NK-92 (cell line): ENCODE data around the gene XPNPEP3.
A peak's percentile ranks its signal among the peaks of the same experiment; 100 is the strongest.

Experiments
- DNase-seq: peaks from one replicate; lab custom pipeline; 2025; ENCODE audit not compliant: unreplicated experiment; lab: John Stamatoyannopoulos, UW

Gene XPNPEP3

GRCh38 chr22:40928657-40929056 is 71.7 kb downstream of the XPNPEP3 start:
- no peak for DNase-seq

- no peak for DNase-seq
These were observed 75.4 kb downstream of the XPNPEP3 start for GRCh38 chr22:40932396-40932795.

- DNase-seq = no peak
These were observed 82.3 kb downstream of the XPNPEP3 start for GRCh38 chr22:40939202-40939601.

GRCh38 chr22:40950962-40951794 is 94.2 kb downstream of the XPNPEP3 start, which contains the start of gene RBX1:
RBX1 (plus strand) TSS chr22:40951378; CDS start chr22:40951399, 21 bp downstream.
- peak; percentile 94 for DNase-seq

- DNase-seq = no peak
These were observed 95.1 kb downstream of the XPNPEP3 start for GRCh38 chr22:40951795-40952605.

GRCh38 chr22:40953471-40953870 is 96.5 kb downstream of the XPNPEP3 start:
- DNase-seq = no peak

GRCh38 chr22:40954113-40954512 is 97.2 kb downstream of the XPNPEP3 start:
- DNase-seq = no peak

GRCh38 chr22:40955571-40955970 is 98.6 kb downstream of the XPNPEP3 start:
- DNase-seq = no peak

GRCh38 chr22:40957601-40958000 is 100.7 kb downstream of the XPNPEP3 start:
- no peak for DNase-seq

GRCh38 chr22:40958299-40958698 is 101.4 kb downstream of the XPNPEP3 start:
- DNase-seq = no peak

GRCh38 chr22:40960145-40960544 is 103.2 kb downstream of the XPNPEP3 start:
- no peak for DNase-seq

GRCh38 chr22:40965936-40966725 is 109.2 kb downstream of the XPNPEP3 start:
- DNase-seq = no peak

GRCh38 chr22:40966726-40967085 is 109.8 kb downstream of the XPNPEP3 start:
- DNase-seq = no peak

- DNase-seq = no peak
These were observed 110.3 kb downstream of the XPNPEP3 start for GRCh38 chr22:40967111-40967760.

- DNase-seq = no peak
These were observed 115.6 kb downstream of the XPNPEP3 start for GRCh38 chr22:40972587-40972986.

- DNase-seq = no peak
These were observed 116.2 kb downstream of the XPNPEP3 start for GRCh38 chr22:40973144-40973543.

GRCh38 chr22:40975366-40975765 is 118.4 kb downstream of the XPNPEP3 start:
- DNase-seq = no peak

GRCh38 chr22:40976866-40977700 is 120.1 kb downstream of the XPNPEP3 start:
- no peak for DNase-seq

- DNase-seq = no peak
These were observed 122.2 kb downstream of the XPNPEP3 start for GRCh38 chr22:40979198-40979597.

GRCh38 chr22:40979871-40980270 is 122.9 kb downstream of the XPNPEP3 start:
- no peak for DNase-seq
